CD4-positive, alpha-beta T cell treated with Interleukin-4 for 4 hours (primary cell): ENCODE data around the gene LRPPRC.

Experiments
- DNase-seq: peaks from one replicate; pipeline ENCODE4 v3.0.0-alpha.2; 2020

Gene LRPPRC

DNA sequence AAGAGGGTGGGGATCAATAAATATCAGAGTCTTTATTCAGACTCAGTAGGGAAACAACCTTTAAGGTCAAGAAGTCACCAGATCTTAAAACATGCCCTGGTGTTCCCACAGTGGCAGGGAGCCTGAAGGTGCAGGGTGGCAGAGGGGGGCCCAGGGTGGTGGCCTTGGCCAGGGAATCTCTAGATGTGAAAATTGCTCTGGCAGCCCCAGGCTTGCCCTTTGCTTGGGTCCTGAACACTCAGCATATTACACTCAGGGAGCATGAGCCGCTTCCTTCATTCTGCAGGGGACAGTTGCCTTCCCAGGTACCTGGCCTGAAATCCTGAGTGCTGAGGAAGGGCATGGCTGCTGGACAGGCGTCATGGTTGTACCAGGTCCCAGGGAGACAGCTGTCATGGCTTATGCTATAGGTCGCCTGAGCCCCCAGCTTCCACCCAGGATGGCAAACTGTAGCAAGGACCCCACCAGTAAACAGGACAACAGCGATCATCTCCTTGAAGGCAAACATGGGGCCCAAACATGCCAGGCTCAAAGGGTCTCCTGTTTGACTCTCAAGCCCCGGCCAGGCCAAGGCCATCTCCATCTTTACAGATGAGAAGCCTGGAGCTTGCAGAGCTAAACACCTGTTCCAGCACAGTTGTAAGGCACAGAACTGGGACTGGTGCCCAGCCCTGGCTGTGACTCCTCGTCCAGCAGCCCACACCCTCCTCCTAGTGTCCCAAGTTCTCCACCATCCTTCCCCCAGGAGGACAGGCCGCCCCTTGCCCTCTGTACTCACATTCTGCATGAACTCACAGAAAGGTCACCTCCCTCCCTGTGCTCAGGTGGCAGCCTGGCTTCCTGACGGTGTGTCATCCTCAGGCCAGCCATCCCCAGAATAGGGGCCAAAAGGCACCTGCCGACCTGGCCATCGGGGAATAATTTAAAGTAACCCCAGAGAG is 142.4 kb downstream of the LRPPRC start:
- DNase-seq, result no peak

DNA sequence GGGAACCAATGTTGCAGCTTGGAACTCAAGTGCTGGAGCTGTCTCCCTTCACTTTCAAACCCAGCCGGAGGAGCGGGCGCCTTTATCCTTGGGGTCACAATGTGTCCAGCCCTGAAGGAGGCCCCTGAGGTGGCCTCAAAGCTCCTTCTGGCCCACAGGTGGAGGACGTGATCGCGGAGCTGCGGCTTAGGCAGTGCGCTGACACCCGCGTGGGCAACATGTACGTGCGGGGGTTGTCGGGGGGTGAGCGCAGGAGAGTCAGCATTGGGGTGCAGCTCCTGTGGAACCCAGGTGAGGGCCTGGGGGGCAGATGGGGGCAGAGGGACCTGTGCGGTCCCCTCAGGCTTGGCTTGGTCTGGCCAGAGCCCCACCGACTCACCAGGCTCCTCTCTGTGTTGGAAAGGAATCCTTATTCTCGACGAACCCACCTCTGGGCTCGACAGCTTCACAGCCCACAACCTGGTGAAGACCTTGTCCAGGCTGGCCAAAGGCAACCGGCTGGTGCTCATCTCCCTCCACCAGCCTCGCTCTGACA is 143.5 kb downstream of the LRPPRC start:
- no peak for DNase-seq

DNA sequence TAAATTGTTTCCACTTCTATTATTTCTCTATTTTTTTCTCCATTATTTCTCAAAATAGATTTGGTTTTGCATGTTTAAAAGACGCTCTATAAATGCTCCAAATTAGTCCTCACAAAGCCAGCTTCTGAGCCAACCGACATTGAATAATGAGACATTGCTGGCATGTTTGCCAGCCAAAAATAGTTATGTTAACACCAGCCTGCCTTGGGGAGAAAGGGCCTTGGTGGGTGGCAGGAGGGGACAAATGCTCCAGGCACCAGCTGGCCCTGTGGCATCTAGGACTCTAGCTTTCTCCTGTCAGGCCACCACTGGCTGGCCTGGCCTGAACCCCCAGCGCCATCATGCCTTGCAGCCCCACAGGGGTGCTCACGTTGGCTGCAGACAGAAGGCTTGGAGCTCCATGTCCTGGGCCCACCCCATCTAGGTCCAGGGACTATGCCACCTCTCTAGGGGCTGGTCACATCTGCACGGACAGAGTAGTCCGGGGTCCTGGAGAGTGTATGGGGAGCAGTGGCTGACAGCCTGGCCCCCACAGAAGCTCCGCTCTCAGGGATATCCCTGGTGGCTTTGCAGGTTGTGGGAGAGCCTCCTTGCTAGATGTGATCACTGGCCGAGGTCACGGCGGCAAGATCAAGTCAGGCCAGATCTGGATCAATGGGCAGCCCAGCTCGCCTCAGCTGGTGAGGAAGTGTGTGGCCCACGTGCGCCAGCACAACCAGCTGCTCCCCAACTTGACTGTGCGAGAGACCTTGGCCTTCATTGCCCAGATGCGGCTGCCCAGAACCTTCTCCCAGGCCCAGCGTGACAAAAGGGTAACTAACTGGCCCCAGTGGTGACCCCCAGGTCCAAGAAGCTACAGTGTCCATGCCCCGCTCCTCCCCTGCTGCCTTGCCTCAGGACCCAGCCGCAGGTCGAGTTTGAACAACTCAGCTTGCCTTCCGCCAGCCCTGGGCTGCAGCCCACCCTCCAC is 144.5 kb downstream of the LRPPRC start:
- no peak for DNase-seq

DNA sequence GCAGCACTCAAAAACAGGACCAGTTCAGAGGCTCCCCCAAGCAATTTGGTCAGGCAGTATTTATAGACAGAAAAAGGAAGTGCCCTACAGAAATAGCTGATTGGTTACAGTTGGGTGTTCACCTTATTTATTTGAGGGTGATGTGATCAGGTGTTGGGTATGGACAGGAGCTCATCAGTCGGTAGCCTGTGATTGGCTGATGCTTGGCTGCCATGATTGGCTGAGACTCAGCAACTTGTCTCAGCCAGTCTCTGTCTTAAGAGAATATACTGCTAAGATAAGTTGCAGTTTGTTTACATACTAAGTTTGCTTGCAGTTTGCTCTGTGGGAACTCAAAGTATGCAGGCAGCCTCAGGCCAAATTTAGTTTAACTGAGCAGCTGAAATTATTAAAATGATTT is 147.6 kb downstream of the LRPPRC start:
- DNase-seq, result no peak

DNA sequence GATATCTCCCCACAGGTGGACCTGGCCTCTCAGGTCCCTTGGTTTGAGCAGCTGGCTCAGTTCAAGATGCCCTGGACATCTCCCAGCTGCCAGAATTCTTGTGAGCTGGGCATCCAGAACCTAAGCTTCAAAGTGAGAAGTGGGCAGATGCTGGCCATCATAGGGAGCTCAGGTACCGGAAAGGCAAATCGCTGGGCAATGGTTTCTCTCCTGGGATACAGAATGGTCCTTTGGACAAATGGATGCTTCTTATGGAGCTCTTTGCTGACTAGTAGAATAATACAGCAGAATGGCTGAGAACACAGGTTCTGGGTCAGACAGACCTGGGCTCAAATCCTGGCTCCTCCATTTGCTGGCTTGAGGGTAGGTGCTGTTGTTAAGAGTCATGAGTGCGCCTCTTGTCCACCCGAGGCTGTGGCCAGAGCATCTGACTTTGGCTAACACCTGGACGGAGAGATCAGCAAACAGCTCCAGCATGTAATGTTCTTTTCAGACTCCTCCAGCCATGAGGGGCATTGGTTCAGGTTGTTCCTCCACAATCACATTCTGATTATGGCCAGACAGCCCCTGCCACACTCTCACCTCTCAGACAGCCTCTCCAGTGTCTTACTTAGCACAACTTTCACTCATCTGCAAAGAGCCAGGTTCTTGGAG is 149.5 kb downstream of the LRPPRC start:
- no peak for DNase-seq

DNA sequence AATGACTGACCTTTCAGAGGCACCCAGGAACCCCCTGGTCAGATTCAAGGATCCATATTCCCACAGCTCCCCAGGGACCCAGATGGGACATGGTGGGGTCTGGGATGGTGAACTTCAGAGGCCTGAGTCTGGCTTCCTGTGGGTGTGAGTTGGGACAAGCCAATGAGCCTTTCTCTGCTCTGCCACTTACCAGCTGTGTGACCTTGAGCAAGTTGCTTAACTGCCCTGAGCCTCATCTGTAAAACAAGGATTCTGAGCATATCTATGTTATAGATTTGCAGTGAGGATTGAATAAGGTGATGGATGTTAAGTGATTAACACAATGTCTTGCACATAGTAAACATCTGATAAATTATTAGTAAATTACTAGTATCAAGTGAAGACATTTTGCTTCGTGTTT is 150.6 kb downstream of the LRPPRC start:
- no peak for DNase-seq

DNA sequence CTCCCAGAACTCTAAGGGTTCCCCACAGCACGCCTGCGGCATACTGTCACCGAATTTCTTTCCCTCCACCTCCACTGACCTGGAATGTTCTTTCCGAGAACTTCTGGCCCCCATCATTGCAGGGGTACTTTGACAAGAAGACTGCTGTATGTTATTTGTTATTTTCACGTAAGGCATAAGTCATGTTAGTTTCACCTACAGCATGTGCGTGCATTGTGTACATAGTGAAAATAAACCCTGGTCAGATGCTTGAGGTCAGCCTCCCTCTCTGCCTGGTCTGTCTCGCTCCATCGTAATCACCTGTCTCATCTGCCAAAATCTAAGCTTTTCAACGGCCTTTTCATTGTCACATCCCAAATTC is 152.9 kb downstream of the LRPPRC start:
- DNase-seq, result no peak

DNA sequence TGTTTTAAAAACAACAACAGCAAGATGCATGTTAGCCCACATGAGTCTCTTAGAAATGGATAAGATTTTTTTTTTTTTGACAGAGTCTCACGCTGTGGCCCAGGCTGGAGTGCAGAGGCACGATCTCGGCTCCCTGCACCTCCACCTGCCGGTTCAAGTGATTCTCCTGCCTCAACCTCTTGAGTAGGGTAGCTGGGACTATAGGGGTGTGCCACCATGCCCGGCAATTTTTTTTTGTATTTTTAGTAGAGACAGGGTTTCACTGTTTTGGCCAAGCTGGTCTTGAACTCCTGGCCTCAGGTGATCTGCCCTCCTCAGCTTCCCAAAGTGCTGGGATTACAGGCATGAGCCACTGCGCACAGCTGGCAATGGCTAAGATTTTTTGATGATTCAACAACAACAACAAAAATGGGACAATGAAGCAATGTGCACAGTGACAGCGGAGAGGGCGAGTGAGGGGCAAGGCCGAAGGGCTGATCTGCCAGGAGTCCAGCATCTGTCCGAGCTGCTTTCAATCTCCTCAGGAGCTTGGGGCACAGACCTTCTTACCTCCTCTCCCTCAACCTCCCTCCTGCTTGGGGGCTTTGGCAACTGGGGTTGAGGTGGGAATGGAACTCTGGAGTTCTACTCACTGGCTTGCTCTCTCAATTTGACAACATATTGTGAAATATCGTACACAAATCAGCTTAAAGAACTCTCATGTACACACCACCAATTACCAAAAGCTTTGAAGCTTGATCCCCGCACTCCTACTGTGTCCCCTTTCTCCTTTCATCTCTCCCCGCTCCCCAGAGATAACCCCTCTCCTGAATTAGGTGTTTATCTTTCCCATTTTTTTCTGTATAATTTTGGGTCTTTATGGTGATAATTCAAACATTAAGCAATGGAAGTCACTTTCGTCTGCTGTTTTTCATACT is 153.6 kb downstream of the LRPPRC start:
- no peak for DNase-seq

DNA sequence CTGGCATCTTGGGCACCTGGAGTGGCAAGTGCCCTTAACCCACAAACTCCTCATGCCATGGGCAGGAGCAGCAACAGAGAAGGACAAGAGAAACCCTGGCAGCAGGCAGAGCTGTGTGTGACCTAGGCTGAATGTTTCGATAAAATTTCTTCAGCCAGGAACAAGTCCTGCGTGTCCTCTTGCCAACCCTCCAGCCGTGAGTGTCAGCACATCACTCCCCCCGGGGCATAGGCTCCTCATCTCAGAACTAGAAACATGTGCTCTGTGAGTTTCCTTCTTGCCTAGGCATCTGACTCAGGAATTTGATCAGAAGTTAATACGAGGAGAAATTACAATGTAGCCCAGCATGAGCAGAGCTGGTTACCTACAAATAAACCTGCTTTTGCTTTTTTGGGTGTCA is 154.8 kb downstream of the LRPPRC start:
- no peak for DNase-seq

DNA sequence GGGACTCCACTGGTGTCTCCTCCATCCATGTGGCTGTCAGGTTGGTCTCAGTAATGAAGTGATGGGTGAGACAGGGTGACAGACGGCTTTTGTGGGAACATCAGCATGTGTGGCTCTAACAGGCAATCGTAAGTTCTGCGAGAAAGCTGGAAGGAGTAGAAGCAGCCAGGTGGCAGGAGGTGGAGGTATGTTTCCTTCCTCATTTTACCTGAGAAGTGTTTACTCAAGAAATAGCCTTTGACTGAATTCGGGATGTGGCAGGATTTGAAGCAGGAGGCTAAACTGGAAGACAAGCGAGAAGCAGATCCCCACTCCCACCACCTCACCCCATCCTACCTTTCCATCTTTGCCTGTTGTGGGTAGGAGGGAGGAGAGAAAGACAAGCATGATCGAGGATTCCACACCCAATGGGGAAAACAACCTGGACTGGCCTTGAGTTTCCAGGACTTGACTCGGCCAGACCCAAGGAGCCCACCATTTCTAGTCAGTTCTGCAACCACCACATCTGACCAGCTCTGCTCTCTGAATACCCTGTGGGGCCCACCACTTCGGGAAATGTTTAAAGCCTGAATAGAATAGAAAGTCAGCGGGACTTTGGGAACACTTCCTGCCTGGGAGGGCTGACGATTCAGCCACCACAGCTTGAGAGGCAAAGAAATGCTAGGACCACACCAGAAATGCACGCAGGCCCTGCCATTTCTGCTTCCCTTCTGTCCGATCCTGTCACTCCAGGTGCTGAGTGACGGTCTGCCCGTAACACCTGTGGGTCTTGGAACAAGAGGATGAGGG is 155.8 kb downstream of the LRPPRC start:
- DNase-seq, result no peak

DNA sequence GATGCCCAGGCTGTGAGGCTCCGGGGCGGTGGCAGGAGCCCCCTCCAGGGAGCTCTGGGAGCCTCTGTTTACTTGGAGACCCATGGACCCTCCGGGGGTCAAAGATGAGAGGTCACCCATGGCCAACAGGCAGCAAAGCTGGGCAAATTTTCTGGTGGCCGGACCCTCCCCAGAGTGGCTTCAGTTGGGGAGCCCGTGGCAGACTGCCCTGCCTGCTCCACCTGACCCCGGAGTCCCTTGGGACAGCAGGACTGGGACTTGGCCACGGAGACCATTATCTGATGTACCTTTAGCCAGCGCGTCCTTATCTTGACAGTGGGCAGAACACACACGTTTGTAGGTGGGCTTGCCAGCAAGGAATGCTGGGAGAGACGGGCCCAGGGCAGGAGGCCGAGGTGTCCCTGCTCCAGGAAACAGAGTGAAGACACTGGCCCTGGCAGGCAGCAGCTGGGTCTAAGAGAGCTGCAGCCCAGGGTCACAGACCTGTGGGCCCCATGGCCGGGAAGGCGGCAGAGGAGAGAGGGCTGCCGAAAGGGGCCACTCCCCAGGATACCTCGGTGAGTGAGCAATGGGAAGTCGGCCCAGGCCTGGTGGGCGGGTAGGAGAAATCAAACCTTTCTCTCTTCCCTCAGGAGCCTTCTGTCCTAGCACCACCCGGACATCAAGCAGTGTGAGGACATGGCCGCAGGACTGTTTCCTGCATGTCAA is 157.1 kb downstream of the LRPPRC start, which contains the start of the genes ABCG5 and ABCG8:
TSS of gene ABCG5 (minus strand) at position 280 of the 708 bp plus-strand sequence. CDS start at position 120, 160 bp downstream.
TSS of gene ABCG8 (plus strand) at position 412 of the 708 bp plus-strand sequence. CDS start at position 495, 83 bp downstream.
- no peak for DNase-seq

DNA sequence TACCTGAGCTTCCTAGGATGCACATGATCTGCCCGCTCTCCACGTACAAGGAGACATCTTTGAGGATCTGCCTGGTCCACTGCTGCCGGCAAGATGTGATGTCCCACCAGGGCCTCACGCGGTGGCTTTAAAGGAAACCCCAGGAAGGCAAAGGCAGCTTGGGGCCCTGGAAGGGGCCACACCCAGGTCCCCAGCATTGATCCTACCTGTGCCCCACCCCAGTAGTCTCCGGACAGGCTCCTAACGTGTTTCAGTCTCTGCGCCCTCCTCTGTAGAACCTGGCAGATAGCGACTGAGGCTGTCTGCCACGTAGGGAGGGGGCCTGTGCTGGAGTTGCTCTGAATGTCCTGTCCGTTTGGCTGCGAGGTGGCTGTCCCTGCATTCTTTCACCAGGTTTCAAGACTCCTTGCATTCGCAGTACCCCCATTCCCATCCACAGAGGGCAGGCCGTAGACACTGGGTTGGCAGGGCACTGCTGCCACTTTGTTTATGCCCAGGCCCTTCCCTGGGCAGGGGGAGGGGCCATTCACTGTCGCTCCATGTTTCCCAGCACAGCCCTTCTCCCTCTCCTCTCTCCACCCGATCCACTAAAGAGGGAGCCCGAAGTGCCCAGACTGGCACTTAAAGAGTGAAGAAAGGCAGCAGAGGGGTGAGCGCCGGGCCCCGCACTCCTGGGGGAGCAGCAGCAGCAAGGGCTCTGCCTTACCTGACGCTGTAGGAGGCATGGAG is 157.8 kb downstream of the LRPPRC start:
- DNase-seq, result no peak

DNA sequence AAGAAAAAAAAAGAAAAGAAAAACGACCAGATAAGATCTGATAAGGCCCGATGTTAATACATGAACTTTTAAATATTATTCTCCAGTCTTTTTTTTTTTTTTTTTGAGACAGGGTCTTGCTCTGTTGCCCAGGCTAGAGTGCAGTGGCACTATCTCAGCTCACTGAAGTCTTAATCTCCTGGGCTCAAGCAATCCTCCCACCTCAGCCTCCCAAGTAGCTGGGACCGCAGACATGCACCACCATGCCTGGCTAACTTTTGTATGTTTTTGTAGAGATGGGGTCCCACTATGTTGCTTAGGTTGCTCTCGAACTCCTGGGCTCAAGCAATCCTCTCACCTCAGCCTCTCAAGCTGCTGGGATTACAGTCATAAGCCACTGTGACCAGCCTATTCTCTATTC is 158.8 kb downstream of the LRPPRC start:
- DNase-seq, result no peak
